ENCODE data around the gene SLC6A7. TPM values are rescaled to one million over a fixed set of nuclear protein-coding genes. Genes with fewer than 3 reads are reported as not detected.
A peak's percentile ranks its signal among the peaks of the same experiment; 100 is the strongest.

SLC6A7 gene
- total RNA-seq, 1 experiment from 2014 or later: not detected

DNA sequence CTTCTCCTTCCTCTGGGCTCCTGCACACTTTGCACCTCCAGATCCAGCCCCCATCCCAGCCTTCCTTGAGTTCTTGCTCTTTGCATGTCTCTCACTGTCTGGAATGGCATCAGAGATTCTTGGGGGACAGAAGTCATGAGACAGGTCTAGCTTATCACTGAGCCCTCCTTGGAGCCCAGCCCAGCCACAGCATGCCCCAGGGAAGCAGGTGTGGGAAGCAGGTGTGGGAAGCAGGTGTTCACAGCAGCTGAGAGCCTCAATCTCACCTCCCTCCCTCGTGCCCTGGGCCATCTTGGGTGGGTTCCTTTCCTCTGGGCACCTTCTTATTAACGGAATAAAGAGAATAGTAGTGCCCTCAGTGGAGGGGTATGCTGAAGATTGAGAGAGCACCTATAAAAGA is 27.2 kb downstream of the SLC6A7 start:
- no peaks in the 10 kb centered on the region for H3K79me2 ChIP-seq (ENCODE audit: low read depth)
- H3K36me3 ChIP-seq (ENCODE audit: low read depth): no peaks in the 10 kb centered on the region
- H3K4me2 ChIP-seq: no peak overlapping the region
- H3K4me1 ChIP-seq (replicated peaks; ENCODE audit: insufficient read depth): 0 out of 2 replicates have a peak, but pooled peaks cover 7% of the 10 kb centered on the region
- H4K20me1 ChIP-seq (ENCODE audit: insufficient read depth): no peaks in the 10 kb centered on the region
- no peak overlapping the region for H3K27ac ChIP-seq
- TF ChIP-seq, protein P1, sequence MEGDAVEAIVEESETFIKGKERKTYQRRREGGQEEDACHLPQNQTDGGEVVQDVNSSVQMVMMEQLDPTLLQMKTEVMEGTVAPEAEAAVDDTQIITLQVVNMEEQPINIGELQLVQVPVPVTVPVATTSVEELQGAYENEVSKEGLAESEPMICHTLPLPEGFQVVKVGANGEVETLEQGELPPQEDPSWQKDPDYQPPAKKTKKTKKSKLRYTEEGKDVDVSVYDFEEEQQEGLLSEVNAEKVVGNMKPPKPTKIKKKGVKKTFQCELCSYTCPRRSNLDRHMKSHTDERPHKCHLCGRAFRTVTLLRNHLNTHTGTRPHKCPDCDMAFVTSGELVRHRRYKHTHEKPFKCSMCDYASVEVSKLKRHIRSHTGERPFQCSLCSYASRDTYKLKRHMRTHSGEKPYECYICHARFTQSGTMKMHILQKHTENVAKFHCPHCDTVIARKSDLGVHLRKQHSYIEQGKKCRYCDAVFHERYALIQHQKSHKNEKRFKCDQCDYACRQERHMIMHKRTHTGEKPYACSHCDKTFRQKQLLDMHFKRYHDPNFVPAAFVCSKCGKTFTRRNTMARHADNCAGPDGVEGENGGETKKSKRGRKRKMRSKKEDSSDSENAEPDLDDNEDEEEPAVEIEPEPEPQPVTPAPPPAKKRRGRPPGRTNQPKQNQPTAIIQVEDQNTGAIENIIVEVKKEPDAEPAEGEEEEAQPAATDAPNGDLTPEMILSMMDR (conservative IDR thresholded peaks at IDR 0.05): no peak
- TF ChIP-seq EZH2 (IDR thresholded peaks at IDR 0.05; ENCODE audit: low read depth): no peak
- no peaks in the 10 kb centered on the region for H3F3A ChIP-seq (ENCODE audit: insufficient read depth, low read depth)
- POLR2A ChIA-PET (ENCODE audit: unreplicated experiment): no interaction called here
- H3K9me3 ChIP-seq (ENCODE audit: insufficient read depth, low read depth): no peaks in the 10 kb centered on the region
- no peaks in the 10 kb centered on the region for H3K9me2 ChIP-seq (ENCODE audit: insufficient read depth)
- no peak overlapping the region for H2AFZ ChIP-seq
- no peak for DNase-seq
- intact Hi-C loops (cut with micrococcal nuclease; ENCODE audit: unreplicated experiment): loop anchor here (5.0 to 10.0 kb wide), 2 partner anchors 172 to 580 kb away; no protein-coding TSS in a partner anchor
- CTCF ChIA-PET: interaction anchor here (0.7 kb wide), 1 partner anchor 134 kb away, joined by 4 read pairs; no protein-coding TSS in a partner anchor
- no peaks in the 10 kb centered on the region for H3K27me3 ChIP-seq (ENCODE audit: insufficient read depth, low read depth)
- H3K4me3 ChIP-seq: no peak overlapping the region
- no TSS peak for BruUV-seq (replicated peaks)

DNA sequence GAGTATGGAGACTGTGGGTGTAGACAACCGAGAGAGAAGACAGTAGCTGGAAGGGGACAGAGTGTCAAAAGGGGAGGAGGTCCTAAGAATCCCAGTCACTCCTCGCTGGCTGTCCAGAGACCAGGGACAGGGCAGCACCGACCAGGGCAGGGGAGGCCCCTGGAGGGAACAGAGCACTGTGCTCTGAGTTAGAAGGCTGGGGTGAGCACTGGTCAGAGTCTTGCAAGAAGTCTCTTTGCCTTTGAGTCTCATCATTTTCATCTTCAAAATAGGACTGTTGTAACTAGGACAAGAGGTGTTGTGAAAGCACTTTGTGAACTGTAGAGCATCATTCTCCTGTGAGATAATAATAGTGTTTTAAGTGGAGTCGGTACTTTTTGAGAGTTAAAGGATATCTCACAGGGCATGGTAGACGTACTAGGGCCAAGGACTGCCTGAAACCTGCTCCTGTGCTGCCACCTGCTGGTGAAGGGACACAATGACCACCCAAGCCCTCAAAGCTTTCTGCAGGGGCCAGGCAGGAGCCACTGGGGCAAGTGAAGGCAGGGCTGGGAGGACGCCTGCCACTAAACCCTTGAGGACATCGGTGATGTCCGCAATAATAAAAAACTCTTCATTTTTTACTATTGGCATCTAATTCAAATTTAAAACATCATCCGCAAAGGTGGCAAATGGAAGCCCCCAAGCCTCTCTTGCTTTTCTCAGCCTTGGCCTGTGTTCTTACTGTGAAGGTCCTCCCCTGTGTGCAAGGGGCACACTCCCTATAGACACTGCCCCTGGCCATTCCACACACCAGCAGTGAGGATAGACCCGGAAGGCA is 28.2 kb downstream of the SLC6A7 start:
- Histone ChIP-seq H3K9me2 (ENCODE audit: insufficient read depth) (no peaks in the 10 kb centered on the region), H4K20me1 (ENCODE audit: insufficient read depth) (no peaks in the 10 kb centered on the region), H3F3A (ENCODE audit: insufficient read depth, low read depth) (no peaks in the 10 kb centered on the region), H3K4me1 (replicated peaks; ENCODE audit: insufficient read depth) (0 out of 2 replicates have a peak, but pooled peaks cover 7% of the 10 kb centered on the region), H2AFZ (no peak overlapping the region), H3K4me3 (no peak overlapping the region), H3K27me3 (ENCODE audit: insufficient read depth, low read depth) (no peaks in the 10 kb centered on the region), H3K36me3 (ENCODE audit: low read depth) (no peaks in the 10 kb centered on the region), H3K9me3 (ENCODE audit: insufficient read depth, low read depth) (no peaks in the 10 kb centered on the region), H3K79me2 (ENCODE audit: low read depth) (no peaks in the 10 kb centered on the region), H3K27ac (no peak overlapping the region), H3K4me2 (no peak overlapping the region)
- intact Hi-C loops (cut with micrococcal nuclease; ENCODE audit: unreplicated experiment): loop anchor here (1.0 to 10.0 kb wide), 7 partner anchors 57 to 581 kb away; no protein-coding TSS in a partner anchor
- peak; percentile 51 to 84 for DNase-seq
- TF ChIP-seq, protein P1 (conservative IDR thresholded peaks at IDR 0.05): peak; percentile 96
- no peak for TF ChIP-seq EZH2 (IDR thresholded peaks at IDR 0.05; ENCODE audit: low read depth)
- CTCF ChIA-PET: interaction anchor here (0.5 to 1.0 kb wide), 3 partner anchors 73 to 218 kb away, joined by 3 to 4 read pairs (median 3); partner anchors contain the start of genes HMGXB3 and TIGD6
- BruUV-seq (replicated peaks): no TSS peak
- POLR2A ChIA-PET (ENCODE audit: unreplicated experiment): no interaction called here

DNA sequence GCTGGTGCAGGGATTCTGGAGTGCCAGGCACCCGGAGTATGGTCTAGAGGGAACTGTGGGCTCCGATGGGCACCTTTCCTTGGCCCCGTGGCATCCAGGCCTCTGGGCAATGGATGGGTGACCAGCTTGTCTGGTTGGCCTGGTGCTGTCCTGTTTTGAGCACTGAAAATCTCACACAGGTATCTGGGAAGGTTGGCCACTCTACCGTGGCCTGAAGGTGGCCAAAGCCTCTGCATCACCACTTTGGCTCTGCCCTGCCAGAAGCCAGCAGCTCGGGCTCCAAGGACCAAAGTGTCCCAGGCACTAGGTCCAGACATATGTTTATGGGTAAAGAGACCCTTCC is 28.8 kb downstream of the SLC6A7 start:
- Histone ChIP-seq H4K20me1 (ENCODE audit: insufficient read depth) (no peaks in the 10 kb centered on the region), H3K27me3 (ENCODE audit: insufficient read depth, low read depth) (no peaks in the 10 kb centered on the region), H3K4me2 (no peak overlapping the region), H3K9me2 (ENCODE audit: insufficient read depth) (no peaks in the 10 kb centered on the region), H3F3A (ENCODE audit: insufficient read depth, low read depth) (no peaks in the 10 kb centered on the region), H3K36me3 (ENCODE audit: low read depth) (no peaks in the 10 kb centered on the region), H3K4me1 (replicated peaks; ENCODE audit: insufficient read depth) (0 out of 2 replicates have a peak, but pooled peaks cover 7% of the 10 kb centered on the region), H3K79me2 (ENCODE audit: low read depth) (no peaks in the 10 kb centered on the region), H3K9me3 (ENCODE audit: insufficient read depth, low read depth) (no peaks in the 10 kb centered on the region), H2AFZ (no peak overlapping the region), H3K27ac (no peak overlapping the region), H3K4me3 (no peak overlapping the region)
- CTCF ChIA-PET: interaction anchor here (0.9 to 1.0 kb wide), 3 partner anchors 132 to 382 kb away, joined by 3 to 4 read pairs (median 4); partner anchors contain the start of genes HMGXB3 and TIGD6
- intact Hi-C loops (cut with micrococcal nuclease; ENCODE audit: unreplicated experiment): loop anchor here (1.0 to 10.0 kb wide), 7 partner anchors 57 to 581 kb away; no protein-coding TSS in a partner anchor
- BruUV-seq (replicated peaks): no TSS peak
- TF ChIP-seq, protein P1 (conservative IDR thresholded peaks at IDR 0.05): no peak
- no peak for TF ChIP-seq EZH2 (IDR thresholded peaks at IDR 0.05; ENCODE audit: low read depth)
- POLR2A ChIA-PET (ENCODE audit: unreplicated experiment): no interaction called here
- DNase-seq: no peak

Measured in PC-9 (cell line).